CD8-positive, alpha-beta memory T cell (primary cell): ENCODE measurements around the gene CAMSAP1. TPM values are rescaled to one million over a fixed set of nuclear protein-coding genes. Genes with fewer than 3 reads are reported as not detected.
"Not testable (repeated sequence)": the region's sequence is repeated elsewhere in the genome, so short reads cannot be mapped to it uniquely, and the experiment has no call there.

ENCODE experiments used
- CTCF ChIA-PET: fragments of 350-600 bp; sonication (Branson Sonifier 250); formaldehyde crosslinking; loops from one replicate; lab custom pipeline; 2021; ENCODE audit warnings: antibody characterized with exemption; lab: Charles Lee
- POLR2A ChIA-PET: fragments of 350-600 bp; sonication (Branson Sonifier 250); formaldehyde crosslinking; loops from one replicate; lab custom pipeline; 2021; ENCODE audit warnings: antibody characterized with exemption; lab: Charles Lee
- DNase-seq, 5 donors: peaks; one replicate each; pipeline versions ENCODE4 v3.0.0 to v3.0.0-alpha.2; 2020 to 2022; ENCODE audit warnings: mixed read lengths in 1 of 5
- H3K27ac ChIP-seq: one replicate; pipeline ENCODE4 v1.7.0; 2013; ENCODE audit warnings: low read depth, mild to moderate bottlenecking, low read length, moderate library complexity
- H3K27me3 ChIP-seq: 2 replicates; pipeline ENCODE4 v1.7.0; 2013; ENCODE audit warnings: low read length, mild to moderate bottlenecking; ENCODE audit not compliant: insufficient read depth, poor library complexity, severe bottlenecking
- H3K36me3 ChIP-seq: 2 replicates; pipeline ENCODE4 v1.7.0; 2013; ENCODE audit warnings: mild to moderate bottlenecking, low read length, moderate library complexity; ENCODE audit not compliant: insufficient read depth
- H3K4me1 ChIP-seq: 2 replicates; pipeline ENCODE4 v1.7.0; 2013; ENCODE audit warnings: mild to moderate bottlenecking, low read length, moderate library complexity; ENCODE audit not compliant: insufficient read depth
- H3K4me3 ChIP-seq: 2 replicates; pipeline ENCODE4 v1.7.0; 2013; ENCODE audit warnings: mild to moderate bottlenecking, low read length
- H3K9me3 ChIP-seq: 2 replicates; pipeline ENCODE4 v1.7.0; 2013; ENCODE audit warnings: mild to moderate bottlenecking, low read length
- H3K27ac Mint-ChIP-seq, 8 donors: one replicate each; pipeline ENCODE4 v1.8.0; 2020 to 2021; ENCODE audit warnings: mixed read lengths in 8 of 8, mild to moderate bottlenecking in 6 of 8, inconsistent platforms in 3 of 8, moderate library complexity in 3 of 8
- H3K27me3 Mint-ChIP-seq, 2 donors: one replicate each; pipeline ENCODE4 v1.8.0; 2020 to 2021; ENCODE audit warnings: mixed read lengths in 2 of 2, mild to moderate bottlenecking in 1 of 2, moderate library complexity in 1 of 2
- H3K36me3 Mint-ChIP-seq, 3 donors: one replicate each; pipeline ENCODE4 v1.8.0; 2020 to 2021; ENCODE audit warnings: mixed read lengths in 3 of 3, inconsistent platforms in 1 of 3, mild to moderate bottlenecking in 1 of 3
- H3K4me1 Mint-ChIP-seq, 3 donors: one replicate each; pipeline ENCODE4 v1.8.0; 2020 to 2021; ENCODE audit warnings: mixed read lengths in 3 of 3, inconsistent platforms in 1 of 3, mild to moderate bottlenecking in 1 of 3
- H3K4me3 Mint-ChIP-seq, 7 donors: one replicate each; pipeline ENCODE4 v1.8.0; 2020 to 2021; ENCODE audit warnings: mixed read lengths in 7 of 7, mild to moderate bottlenecking in 6 of 7, moderate library complexity in 4 of 7, inconsistent platforms in 2 of 7
- H3K9me3 Mint-ChIP-seq, 5 donors: one replicate each; pipeline ENCODE4 v1.8.0; 2020 to 2022; ENCODE audit warnings: mixed read lengths in 5 of 5, mild to moderate bottlenecking in 3 of 5, moderate library complexity in 2 of 5, inconsistent platforms in 1 of 5
- polyA plus RNA-seq: library from polyadenylated mRNA; unstranded; fragments of 300-500 nt; fragmentation: Illumina TruSeq; gene quantifications from one replicate; pipeline ENCODE4 v1.2.3, GENCODE V29; 2021
- total RNA-seq, 2 experiments: library from RNA; stranded (reverse); gene quantifications; one replicate each; pipeline ENCODE4 v1.2.3, GENCODE V29; 2021

Gene CAMSAP1
- total and polyA plus RNA-seq, 3 experiments from 2014 or later: 2.2 to 33.7 (median 30.4) TPM

DNA sequence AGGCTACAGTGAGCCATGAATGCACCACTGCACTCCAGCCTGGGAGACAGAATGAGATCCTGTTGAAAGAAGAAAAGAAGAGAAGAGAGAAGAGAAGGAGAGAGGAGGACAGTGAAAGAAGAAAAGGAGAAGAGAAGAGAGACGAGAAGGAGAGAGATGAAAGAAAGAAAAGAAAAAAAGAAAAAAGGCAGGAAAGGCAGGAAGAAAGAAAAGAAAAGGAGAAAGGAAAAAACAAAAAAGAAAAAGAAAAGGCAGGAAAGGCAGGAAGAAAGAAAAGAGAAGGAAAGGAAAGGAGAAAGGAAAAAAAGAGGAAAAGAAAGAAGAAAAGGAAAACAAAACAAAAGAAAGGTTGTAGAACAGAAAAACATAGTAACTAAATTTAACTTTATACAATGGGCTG is 14.2 kb downstream of the CAMSAP1 start:
- Histone ChIP-seq H3K36me3 (no peaks in the 10 kb centered on the region), H3K27me3 (no peaks in the 10 kb centered on the region), H3K4me3 (no peak overlapping the region), H3K9me3 (no peaks in the 10 kb centered on the region), H3K4me1 (peaks cover 28% of the 10 kb centered on the region), H3K27ac (no peak overlapping the region)
- Mint-ChIP-seq H3K27ac (peak overlapping the region in 1 of 8 donors; percentile 37), H3K27me3 (no peaks in the 10 kb centered on the region), H3K4me3 (no peak overlapping the region), H3K4me1 (peaks cover 51 to 93% (median 75%) of the 10 kb centered on the region in 3 donors), H3K9me3 (no peaks in the 10 kb centered on the region), H3K36me3 (no peaks in the 10 kb centered on the region)
- CTCF ChIA-PET: no interaction called here
- no peak for DNase-seq
- POLR2A ChIA-PET: no interaction called here

DNA sequence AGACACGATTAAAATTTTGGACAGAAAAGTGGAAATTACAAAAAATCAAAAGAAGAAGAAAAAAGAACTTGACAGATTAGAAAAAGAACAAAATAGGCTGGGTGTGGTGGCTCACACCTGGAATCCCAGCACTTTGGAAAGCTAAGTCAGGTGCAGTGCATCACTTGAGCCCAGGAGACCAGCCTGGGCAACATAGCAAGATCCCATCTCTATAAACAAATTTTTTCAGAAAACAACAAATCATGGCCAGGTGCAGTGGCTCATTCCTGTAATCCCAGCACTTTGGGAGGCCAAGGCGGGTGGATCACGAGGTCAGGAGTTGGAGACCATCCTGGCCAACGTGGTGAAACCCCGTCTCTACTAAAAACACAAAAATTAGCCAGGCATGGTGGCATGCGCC is 15.0 kb downstream of the CAMSAP1 start:
- H3K27ac ChIP-seq, H3K27me3 Mint-ChIP-seq, H3K36me3 ChIP-seq, H3K4me3 ChIP-seq, CTCF ChIA-PET, H3K9me3 Mint-ChIP-seq, DNase-seq, POLR2A ChIA-PET, H3K27ac Mint-ChIP-seq, H3K27me3 ChIP-seq, H3K36me3 Mint-ChIP-seq, H3K4me3 Mint-ChIP-seq, H3K9me3 ChIP-seq: not testable (repeated sequence)
- peaks cover 34% of the 10 kb centered on the region for H3K4me1 ChIP-seq
- H3K4me1 Mint-ChIP-seq: peaks cover 56 to 94% (median 75%) of the 10 kb centered on the region in 3 donors

DNA sequence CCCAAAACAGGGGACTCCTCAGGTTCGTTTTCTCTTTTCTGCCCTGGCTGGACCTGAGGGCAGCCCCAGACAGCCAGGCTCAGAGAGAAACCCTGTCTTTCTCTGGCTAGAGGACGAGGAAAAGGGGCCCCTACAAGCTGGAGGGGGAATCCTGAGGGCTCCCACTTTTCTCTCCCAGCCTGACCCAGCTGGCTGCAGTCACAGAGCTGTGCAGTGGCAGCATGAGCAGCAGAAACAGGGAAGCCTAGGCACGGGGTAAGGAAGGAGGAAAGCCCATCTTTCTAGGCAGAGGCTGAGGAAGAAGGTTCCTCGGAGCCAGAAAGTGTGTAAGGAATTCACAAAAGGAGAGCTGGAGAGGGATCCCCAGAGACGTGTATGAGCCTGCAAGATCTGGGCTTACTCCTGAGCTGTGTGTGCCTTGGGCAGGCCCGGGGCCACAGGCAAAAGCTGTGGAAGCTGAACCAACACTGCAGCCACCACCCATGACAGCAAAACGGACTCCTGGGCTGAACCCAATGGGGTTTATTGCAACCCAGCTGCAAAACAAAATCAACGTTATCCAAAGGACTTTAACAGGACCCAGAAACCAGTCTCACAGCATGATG is 16.2 kb downstream of the CAMSAP1 start:
- Histone ChIP-seq H3K27me3 (no peaks in the 10 kb centered on the region), H3K36me3 (no peaks in the 10 kb centered on the region), H3K9me3 (no peaks in the 10 kb centered on the region), H3K4me1 (peaks cover 43% of the 10 kb centered on the region), H3K4me3 (no peak overlapping the region), H3K27ac (no peak overlapping the region)
- no peak for DNase-seq
- CTCF ChIA-PET: no interaction called here
- POLR2A ChIA-PET: no interaction called here
- H3K36me3 Mint-ChIP-seq: no peaks in the 10 kb centered on the region
- no peak overlapping the region for H3K27ac Mint-ChIP-seq
- no peak overlapping the region for H3K4me3 Mint-ChIP-seq
- H3K9me3 Mint-ChIP-seq: no peaks in the 10 kb centered on the region
- H3K4me1 Mint-ChIP-seq: peaks cover 62 to 95% (median 76%) of the 10 kb centered on the region in 3 donors
- no peaks in the 10 kb centered on the region for H3K27me3 Mint-ChIP-seq

DNA sequence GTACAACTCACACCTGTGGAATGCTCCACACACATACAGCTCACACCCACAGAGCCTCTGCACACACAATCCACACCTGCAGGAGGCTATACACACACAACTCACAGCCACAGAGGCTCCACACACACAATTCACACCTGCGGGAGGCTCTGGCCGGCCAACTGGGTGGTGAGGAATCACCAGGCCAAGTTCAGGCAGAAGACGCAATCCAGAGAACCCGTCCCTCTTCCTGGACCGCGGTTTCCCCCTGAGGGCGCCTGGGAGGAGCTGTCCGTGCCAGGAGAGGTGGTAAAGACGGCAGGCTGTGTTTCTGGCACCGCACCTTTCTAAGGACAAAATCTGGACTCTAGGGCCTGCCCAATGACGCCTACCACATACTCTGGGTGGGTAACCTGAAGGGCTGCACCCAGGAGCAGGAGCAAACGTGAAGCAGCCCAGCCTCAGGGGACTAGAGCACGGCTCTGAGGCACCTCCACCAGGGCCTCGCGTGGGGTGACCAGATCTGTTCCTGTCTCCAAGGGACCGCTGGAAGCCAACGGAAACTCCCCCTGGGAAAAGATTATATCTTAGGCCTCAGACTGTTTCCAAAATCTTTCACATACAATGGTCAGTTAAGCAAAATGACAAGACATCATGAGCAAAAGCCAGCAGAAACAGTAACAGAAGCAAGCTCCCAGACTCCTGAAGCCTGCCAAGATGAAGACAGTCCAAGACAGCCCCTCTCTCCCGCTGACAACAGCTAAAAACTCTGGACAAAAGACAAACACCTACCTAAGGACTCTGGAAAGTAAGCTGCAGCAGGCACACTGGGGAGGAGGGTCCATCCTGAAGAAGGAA is 16.9 kb downstream of the CAMSAP1 start:
- H3K27me3 Mint-ChIP-seq: no peaks in the 10 kb centered on the region
- no peak overlapping the region for H3K4me3 Mint-ChIP-seq
- H3K36me3 ChIP-seq: no peaks in the 10 kb centered on the region
- H3K9me3 ChIP-seq: no peaks in the 10 kb centered on the region
- H3K27ac Mint-ChIP-seq: peak overlapping the region in 1 of 8 donors; percentile 33
- no peak overlapping the region for H3K4me3 ChIP-seq
- H3K27ac ChIP-seq: no peak overlapping the region
- ChIA-PET POLR2A (no interaction called here), CTCF (no interaction called here)
- no peak for DNase-seq
- H3K4me1 ChIP-seq: peaks cover 49% of the 10 kb centered on the region
- H3K36me3 Mint-ChIP-seq: no peaks in the 10 kb centered on the region
- no peaks in the 10 kb centered on the region for H3K9me3 Mint-ChIP-seq
- H3K27me3 ChIP-seq: no peaks in the 10 kb centered on the region
- peaks cover 62 to 95% (median 76%) of the 10 kb centered on the region in 3 donors for H3K4me1 Mint-ChIP-seq

- Mint-ChIP-seq H3K4me1 (peaks cover 61 to 94% (median 74%) of the 10 kb centered on the region in 3 donors), H3K27ac (no peak overlapping the region)
- CTCF ChIA-PET: no interaction called here
These were observed 17.7 kb downstream of the CAMSAP1 start for GRCh38 chr9:135889564-135890189.

GRCh38 chr9:135888766-135889394 is 18.5 kb downstream of the CAMSAP1 start:
- peaks cover 67 to 94% (median 79%) of the 10 kb centered on the region in 3 donors for H3K4me1 Mint-ChIP-seq
- peaks cover 54% of the 10 kb centered on the region for H3K4me1 ChIP-seq
- no peaks in the 10 kb centered on the region for H3K36me3 ChIP-seq
- H3K9me3 ChIP-seq: no peaks in the 10 kb centered on the region
- no peak overlapping the region for H3K27ac ChIP-seq
- H3K4me3 Mint-ChIP-seq: peak overlapping the region in 2 of 7 donors; percentile 22 to 44
- no peak for DNase-seq
- POLR2A ChIA-PET: no interaction called here
- no peaks in the 10 kb centered on the region for H3K36me3 Mint-ChIP-seq
- CTCF ChIA-PET: no interaction called here
- H3K4me3 ChIP-seq: no peak overlapping the region
- H3K27me3 Mint-ChIP-seq: no peaks in the 10 kb centered on the region
- H3K27me3 ChIP-seq: no peaks in the 10 kb centered on the region
- no peaks in the 10 kb centered on the region for H3K9me3 Mint-ChIP-seq
- H3K27ac Mint-ChIP-seq: peak overlapping the region in 5 of 8 donors; percentile 28 to 95 (median 46)

More at GRCh38 chr9:135889564-135890189, 17.7 kb downstream of the CAMSAP1 start:
- Mint-ChIP-seq H3K27me3 (no peaks in the 10 kb centered on the region), H3K36me3 (no peaks in the 10 kb centered on the region), H3K9me3 (no peaks in the 10 kb centered on the region), H3K4me3 (peak overlapping the region in 1 of 7 donors; percentile 67)
- POLR2A ChIA-PET: no interaction called here
- no peaks in the 10 kb centered on the region for H3K9me3 ChIP-seq
- no peak overlapping the region for H3K4me3 ChIP-seq
- no peaks in the 10 kb centered on the region for H3K36me3 ChIP-seq
- no peak overlapping the region for H3K27ac ChIP-seq
- H3K4me1 ChIP-seq: peaks cover 54% of the 10 kb centered on the region
- no peak for DNase-seq
- H3K27me3 ChIP-seq: no peaks in the 10 kb centered on the region

DNA sequence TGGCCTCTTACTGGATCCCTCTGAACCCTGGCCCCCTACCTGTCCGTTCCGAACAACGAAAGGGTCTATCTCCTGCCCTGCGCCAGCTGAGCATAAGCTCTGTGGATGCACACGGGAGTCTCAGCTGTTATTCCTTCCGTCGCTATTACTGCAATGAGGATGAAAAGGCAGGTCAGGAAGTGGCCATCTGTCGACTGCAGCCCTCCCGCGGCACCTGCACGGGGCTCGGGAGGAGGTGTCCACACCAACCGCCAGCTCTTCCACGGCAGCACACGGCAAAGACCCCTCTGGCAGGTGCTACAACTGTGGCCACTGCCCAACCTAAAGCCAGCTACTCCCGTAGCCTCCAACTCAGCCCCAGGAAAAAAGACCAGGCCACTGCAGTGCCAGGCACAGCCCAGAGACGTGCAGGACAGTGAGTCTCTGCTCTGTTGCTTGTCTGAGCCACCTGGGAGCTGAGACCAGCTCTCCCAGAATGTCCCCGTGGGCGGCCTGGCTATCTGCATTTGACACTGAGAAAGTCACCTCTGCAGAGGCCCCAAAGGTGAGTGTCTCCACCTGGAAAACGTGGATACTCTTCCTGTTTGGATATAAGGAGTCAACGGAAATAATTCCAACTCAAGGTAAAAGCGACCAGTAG is 19.1 kb downstream of the CAMSAP1 start:
- Mint-ChIP-seq H3K36me3 (peaks cover 0 to under 1% (median 0%) of the 10 kb centered on the region in 3 donors), H3K9me3 (no peaks in the 10 kb centered on the region), H3K27me3 (no peaks in the 10 kb centered on the region), H3K4me3 (peak overlapping the region in 2 of 7 donors; percentile 20 to 65), H3K4me1 (peaks cover 63 to 94% (median 79%) of the 10 kb centered on the region in 3 donors), H3K27ac (peak overlapping the region in 6 of 8 donors; percentile 19 to 92 (median 65))
- no peaks in the 10 kb centered on the region for H3K36me3 ChIP-seq
- no peak for DNase-seq
- no peak overlapping the region for H3K27ac ChIP-seq
- peak overlapping the region; percentile 24 for H3K4me3 ChIP-seq
- CTCF ChIA-PET: no interaction called here
- POLR2A ChIA-PET: no interaction called here
- H3K4me1 ChIP-seq: peaks cover 53% of the 10 kb centered on the region
- no peaks in the 10 kb centered on the region for H3K9me3 ChIP-seq
- no peaks in the 10 kb centered on the region for H3K27me3 ChIP-seq
